Measurements from ENCODE around the gene ITCH.

The ITCH gene

DNA sequence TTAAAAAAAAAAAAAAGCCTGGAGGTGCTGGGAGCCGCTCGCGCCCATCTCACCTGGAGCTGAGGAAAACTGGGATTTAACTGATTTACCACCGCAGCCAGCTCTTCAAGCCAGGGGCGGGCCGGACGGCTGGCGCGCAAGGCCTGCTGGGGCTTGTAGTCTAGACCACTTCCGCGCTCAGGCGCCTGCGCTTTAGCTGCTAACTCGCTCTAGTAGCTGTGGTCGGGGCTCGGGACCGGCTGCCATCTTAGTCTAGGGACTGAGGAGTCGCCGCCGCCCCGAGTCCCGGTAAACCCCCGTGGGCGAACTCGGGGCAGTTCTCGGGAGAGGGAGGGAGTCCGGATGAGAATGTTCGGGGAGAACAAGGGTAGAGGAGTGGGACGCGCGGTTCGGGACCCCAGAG is at the start of gene ITCH:
Gene ITCH (plus strand): TSS at position 212 of the 403 bp plus-strand sequence. CDS start 30,539 bp downstream, outside the sequence.
- H3K4me3 ChIP-seq (ENCODE audit: low read depth, low read length), result peak within 1 kb of the TSS; percentile 76
- peak; percentile 86 for DNase-seq (ENCODE audit: low read depth)
- TF ChIP-seq, protein P1, sequence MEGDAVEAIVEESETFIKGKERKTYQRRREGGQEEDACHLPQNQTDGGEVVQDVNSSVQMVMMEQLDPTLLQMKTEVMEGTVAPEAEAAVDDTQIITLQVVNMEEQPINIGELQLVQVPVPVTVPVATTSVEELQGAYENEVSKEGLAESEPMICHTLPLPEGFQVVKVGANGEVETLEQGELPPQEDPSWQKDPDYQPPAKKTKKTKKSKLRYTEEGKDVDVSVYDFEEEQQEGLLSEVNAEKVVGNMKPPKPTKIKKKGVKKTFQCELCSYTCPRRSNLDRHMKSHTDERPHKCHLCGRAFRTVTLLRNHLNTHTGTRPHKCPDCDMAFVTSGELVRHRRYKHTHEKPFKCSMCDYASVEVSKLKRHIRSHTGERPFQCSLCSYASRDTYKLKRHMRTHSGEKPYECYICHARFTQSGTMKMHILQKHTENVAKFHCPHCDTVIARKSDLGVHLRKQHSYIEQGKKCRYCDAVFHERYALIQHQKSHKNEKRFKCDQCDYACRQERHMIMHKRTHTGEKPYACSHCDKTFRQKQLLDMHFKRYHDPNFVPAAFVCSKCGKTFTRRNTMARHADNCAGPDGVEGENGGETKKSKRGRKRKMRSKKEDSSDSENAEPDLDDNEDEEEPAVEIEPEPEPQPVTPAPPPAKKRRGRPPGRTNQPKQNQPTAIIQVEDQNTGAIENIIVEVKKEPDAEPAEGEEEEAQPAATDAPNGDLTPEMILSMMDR (IDR thresholded peaks at IDR 0.05; ENCODE audit: low read depth, low read length, missing control alignments), result no peak

DNA sequence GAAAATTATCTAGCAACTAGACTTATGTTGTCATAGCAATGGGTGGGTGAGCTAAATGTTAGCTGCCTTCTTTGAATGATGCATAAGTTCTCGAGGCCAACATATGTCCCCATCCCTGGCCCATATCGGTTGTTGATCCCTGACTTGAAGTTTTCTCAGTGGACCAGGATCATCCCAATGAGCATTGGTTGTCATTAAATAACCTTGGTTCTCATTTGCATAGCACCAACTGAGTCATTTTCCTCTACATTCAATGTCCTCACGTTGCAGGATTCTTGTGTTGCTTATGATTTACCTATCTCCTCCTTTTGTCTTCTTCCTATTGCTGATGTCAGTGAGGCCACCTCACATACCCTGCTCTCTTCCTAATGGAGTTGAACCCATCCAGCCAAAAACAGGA is 47.8 kb upstream of the ITCH start:
- no peak for DNase-seq (ENCODE audit: low read depth)
- H3K4me3 ChIP-seq (ENCODE audit: low read depth, low read length), result no peak overlapping the region
- TF ChIP-seq, protein P1 (IDR thresholded peaks at IDR 0.05; ENCODE audit: low read depth, low read length, missing control alignments), result no peak

DNA sequence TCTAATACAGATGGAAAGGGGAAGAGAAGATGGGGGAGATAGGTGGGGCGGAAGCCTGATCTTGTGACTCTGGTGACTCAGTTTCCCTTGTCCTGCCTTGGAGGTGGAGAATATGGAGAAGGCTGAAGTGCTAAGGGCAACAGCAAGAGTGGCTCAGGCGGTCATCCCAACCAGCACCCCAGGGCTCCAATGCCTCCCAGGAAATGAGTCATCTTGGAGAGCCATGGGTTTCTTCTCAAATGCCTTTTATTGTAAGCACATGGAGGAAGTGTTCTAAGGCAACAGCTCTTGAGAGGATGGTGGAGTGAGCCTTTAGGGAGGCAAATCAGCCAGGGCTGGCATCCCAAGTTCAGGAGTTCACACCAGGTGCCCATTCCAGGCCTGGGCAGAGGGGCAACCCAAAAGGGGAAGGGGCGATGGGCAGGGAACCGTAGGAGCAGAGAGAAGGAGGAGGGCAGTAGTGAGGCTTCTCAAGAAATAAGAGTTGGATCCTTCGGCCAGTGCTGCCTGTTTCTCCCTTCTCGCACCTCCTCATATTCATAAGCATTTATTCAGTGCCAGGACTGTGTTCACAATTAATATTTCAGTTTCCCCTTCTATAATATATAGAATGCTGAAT is 46.8 kb upstream of the ITCH start:
- TF ChIP-seq, protein P1 (IDR thresholded peaks at IDR 0.05; ENCODE audit: low read depth, low read length, missing control alignments), result no peak
- H3K4me3 ChIP-seq (ENCODE audit: low read depth, low read length), result no peak overlapping the region
- no peak for DNase-seq (ENCODE audit: low read depth)

DNA sequence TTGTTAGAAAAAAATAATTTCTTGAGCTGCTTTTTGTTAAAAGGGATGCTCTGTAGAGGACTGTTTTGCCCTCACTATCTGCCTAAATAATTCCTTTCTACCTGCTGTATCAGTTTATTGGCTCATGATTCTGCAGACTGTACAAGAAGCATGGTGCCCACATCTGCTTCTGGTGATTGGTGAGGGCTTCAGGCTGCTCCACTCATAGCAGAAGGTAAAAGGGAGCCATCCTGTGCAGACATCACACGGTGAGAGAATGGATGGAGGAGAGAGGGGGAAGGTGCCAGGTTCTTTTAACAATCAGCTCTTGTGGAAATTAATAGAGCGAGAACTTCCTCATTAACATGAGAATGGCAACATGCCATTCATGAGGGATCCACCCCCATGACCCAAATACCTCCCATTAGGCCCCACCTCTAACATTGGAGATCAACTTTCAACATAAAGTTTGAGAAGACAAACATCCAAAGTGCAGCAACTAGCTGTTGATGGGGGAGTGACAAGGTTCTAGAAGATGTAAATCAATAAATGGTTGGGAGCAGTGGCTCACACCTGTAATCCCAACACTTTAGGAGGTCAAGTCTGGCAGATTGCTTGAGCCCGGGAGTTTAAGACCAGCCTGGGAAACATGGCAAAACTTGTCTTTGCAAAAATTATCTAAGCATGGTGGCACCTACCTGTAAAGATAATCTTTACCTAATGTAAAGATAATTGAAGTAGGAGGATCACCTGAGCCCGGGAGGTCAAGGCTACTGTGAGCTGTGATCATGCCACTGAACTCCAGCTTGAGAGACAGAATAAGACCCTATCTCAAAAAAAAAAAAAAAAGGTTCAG is 44.2 kb upstream of the ITCH start:
- TF ChIP-seq, protein P1 (IDR thresholded peaks at IDR 0.05; ENCODE audit: low read depth, low read length, missing control alignments), result no peak
- no peak for DNase-seq (ENCODE audit: low read depth)
- H3K4me3 ChIP-seq (ENCODE audit: low read depth, low read length), result no peak overlapping the region

DNA sequence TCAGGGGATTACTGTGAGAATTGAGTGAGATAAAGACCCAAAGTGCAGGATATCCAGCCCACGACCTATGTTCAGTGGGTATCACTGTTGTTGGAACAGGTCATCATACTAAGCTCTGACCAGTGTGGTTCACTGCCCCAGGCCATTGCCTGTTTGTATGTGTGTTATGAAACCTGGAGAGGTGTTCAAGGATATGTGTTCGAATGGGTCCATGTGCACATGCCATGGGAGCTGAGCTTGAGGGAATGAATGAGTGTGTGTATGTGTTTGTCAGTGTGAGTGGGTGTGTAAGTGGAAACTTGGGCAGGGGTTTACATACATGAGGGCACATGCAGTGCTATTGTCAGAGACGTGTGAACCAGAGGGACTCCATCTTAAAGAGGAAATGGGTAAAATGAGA is 42.2 kb upstream of the ITCH start:
- no peak overlapping the region for H3K4me3 ChIP-seq (ENCODE audit: low read depth, low read length)
- TF ChIP-seq, protein P1 (IDR thresholded peaks at IDR 0.05; ENCODE audit: low read depth, low read length, missing control alignments), result no peak
- no peak for DNase-seq (ENCODE audit: low read depth)

DNA sequence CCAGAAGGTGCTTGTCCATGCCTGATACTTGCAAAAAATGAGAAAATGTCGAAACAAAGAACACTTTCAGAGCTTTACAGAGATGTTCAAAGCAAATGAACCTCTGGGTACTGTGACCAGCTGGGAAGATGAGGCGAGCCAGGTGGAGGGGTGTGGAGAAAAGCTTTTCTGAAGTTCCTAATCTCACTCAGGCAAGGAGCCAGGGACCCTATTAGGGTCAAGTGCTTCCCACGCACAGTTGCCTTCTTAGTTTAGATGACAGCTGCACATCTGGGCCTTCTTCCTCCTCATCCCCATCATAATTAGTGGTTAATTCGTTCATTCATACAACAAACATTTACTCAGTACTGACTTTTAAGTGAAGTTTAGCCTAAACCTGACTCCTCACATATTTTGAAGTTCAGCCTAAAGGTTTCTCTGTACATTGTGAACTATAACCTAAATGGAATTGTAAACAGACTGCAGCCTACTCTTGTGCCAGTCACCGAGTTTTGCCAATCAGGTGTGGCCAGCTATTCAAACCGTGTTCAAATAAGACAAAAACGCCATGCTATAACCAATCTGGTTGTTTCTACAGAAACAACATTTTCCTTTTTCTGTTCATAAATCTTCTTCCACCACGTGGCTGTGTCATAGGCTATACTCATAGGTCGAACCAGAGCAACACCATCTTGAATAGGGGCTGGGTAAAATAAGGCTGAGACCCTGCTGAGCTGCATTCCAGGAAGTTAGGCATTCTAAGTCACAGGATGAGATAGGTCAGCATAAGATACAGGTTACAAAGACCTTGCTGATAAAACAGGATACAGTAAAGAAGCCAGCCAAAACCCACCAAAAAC is 40.6 kb upstream of the ITCH start:
- no peak for DNase-seq (ENCODE audit: low read depth)
- H3K4me3 ChIP-seq (ENCODE audit: low read depth, low read length), result no peak overlapping the region
- TF ChIP-seq, protein P1 (IDR thresholded peaks at IDR 0.05; ENCODE audit: low read depth, low read length, missing control alignments), result no peak

All from GM12864 (cell line).